H9 (cell line): ENCODE results near the gene PNRC1. TPM values are rescaled to one million over a fixed set of nuclear protein-coding genes. Genes with fewer than 3 reads are reported as not detected.
A peak's percentile ranks its signal among the peaks of the same experiment; 100 is the strongest.

ENCODE experiments used
- DNase-seq: peaks from one replicate; pipeline ENCODE4 v3.0.0-alpha.2; 2017
- H2AFZ ChIP-seq: one replicate; pipeline ENCODE4 v1.6.1; 2013; ENCODE audit warnings: mild to moderate bottlenecking, low read length, control low read depth, moderate library complexity
- H2AK5ac ChIP-seq: 2 replicates; pipeline ENCODE4 v1.6.1; 2013; ENCODE audit warnings: low read length, control low read depth, mixed read lengths; ENCODE audit not compliant: insufficient read length
- H2BK120ac ChIP-seq: one replicate; pipeline ENCODE4 v1.6.1; 2013; ENCODE audit warnings: low read depth, mild to moderate bottlenecking, low read length, control low read depth, inconsistent platforms; ENCODE audit not compliant: poor library complexity, severe bottlenecking
- H2BK12ac ChIP-seq: 2 replicates; pipeline ENCODE4 v1.6.1; 2013; ENCODE audit warnings: low read length, control low read depth, mixed read lengths, low read depth; ENCODE audit not compliant: insufficient read length
- H2BK15ac ChIP-seq: 2 replicates; pipeline ENCODE4 v1.6.1; 2013; ENCODE audit warnings: low read depth, low read length, control low read depth
- H2BK20ac ChIP-seq: one replicate; pipeline ENCODE4 v1.6.1; 2013; ENCODE audit warnings: low read depth, mild to moderate bottlenecking, low read length, control low read depth, inconsistent platforms; ENCODE audit not compliant: poor library complexity, severe bottlenecking
- H2BK5ac ChIP-seq: 2 replicates; pipeline ENCODE4 v1.6.1; 2013; ENCODE audit warnings: low read length, control low read depth, mixed read lengths; ENCODE audit not compliant: insufficient read length
- H3K14ac ChIP-seq: 2 replicates; pipeline ENCODE4 v1.6.1; 2013; ENCODE audit warnings: low read length, control low read depth; ENCODE audit not compliant: insufficient read depth
- H3K18ac ChIP-seq: 2 replicates; pipeline ENCODE4 v1.6.1; 2013; ENCODE audit warnings: low read depth, mild to moderate bottlenecking, mixed read lengths, low read length, control low read depth; ENCODE audit not compliant: insufficient read length
- H3K23ac ChIP-seq: 2 replicates; pipeline ENCODE4 v1.6.1; 2013; ENCODE audit warnings: low read length, control low read depth, mixed read lengths, low read depth; ENCODE audit not compliant: insufficient read length
- H3K23me2 ChIP-seq: 2 replicates; pipeline ENCODE4 v1.6.1; 2013; ENCODE audit warnings: low read depth, mild to moderate bottlenecking, mixed read lengths, low read length, control low read depth; ENCODE audit not compliant: insufficient read length, poor library complexity, severe bottlenecking
- H3K27ac ChIP-seq: 2 replicates; pipeline ENCODE4 v1.5.1; 2013; ENCODE audit warnings: low read length, control low read depth, mixed read lengths, low read depth; ENCODE audit not compliant: insufficient read length
- H3K27me3 ChIP-seq: 2 replicates; pipeline ENCODE4 v1.6.1; 2013; ENCODE audit warnings: low read length, control low read depth, inconsistent platforms; ENCODE audit not compliant: insufficient read depth
- H3K4ac ChIP-seq: 2 replicates; pipeline ENCODE4 v1.6.1; 2013; ENCODE audit warnings: low read depth, mild to moderate bottlenecking, control low read depth, inconsistent platforms, low read length, moderate library complexity
- H3K4me1 ChIP-seq: 2 replicates; pipeline ENCODE4 v1.6.1; 2013; ENCODE audit warnings: low read length, control low read depth, inconsistent platforms; ENCODE audit not compliant: insufficient read depth
- H3K4me2 ChIP-seq: 2 replicates; pipeline ENCODE4 v1.6.1; 2013; ENCODE audit warnings: low read length, control low read depth, mixed read lengths; ENCODE audit not compliant: insufficient read length, insufficient read depth
- H3K56ac ChIP-seq: 2 replicates; pipeline ENCODE4 v1.6.1; 2013; ENCODE audit warnings: low read depth, mild to moderate bottlenecking, mixed read lengths, low read length, control low read depth; ENCODE audit not compliant: insufficient read length
- H3K79me1 ChIP-seq: 2 replicates; pipeline ENCODE4 v1.6.1; 2013; ENCODE audit warnings: low read depth, mild to moderate bottlenecking, moderate library complexity, low read length, control low read depth, inconsistent platforms; ENCODE audit not compliant: insufficient read depth, poor library complexity, severe bottlenecking
- H3K79me2 ChIP-seq: 2 replicates; pipeline ENCODE4 v1.6.1; 2013; ENCODE audit warnings: low read length, control low read depth, inconsistent platforms; ENCODE audit not compliant: insufficient read depth
- H3K9ac ChIP-seq: 2 replicates; pipeline ENCODE4 v1.6.1; 2013; ENCODE audit warnings: low read length, control low read depth, mixed read lengths; ENCODE audit not compliant: insufficient read length; ENCODE audit errors: extremely low read depth
- H3K9me3 ChIP-seq: one replicate; pipeline ENCODE4 v1.6.1; 2013; ENCODE audit warnings: low read depth, low read length, inconsistent platforms; ENCODE audit not compliant: control insufficient read depth
- H3T11ph ChIP-seq: one replicate; pipeline ENCODE4 v1.6.1; 2013; ENCODE audit warnings: mild to moderate bottlenecking, low read length, control low read depth, inconsistent platforms
- H4K20me1 ChIP-seq: one replicate; pipeline ENCODE4 v1.6.1; 2013; ENCODE audit not compliant: control insufficient read depth, insufficient read length, insufficient read depth
- H4K5ac ChIP-seq: 2 replicates; pipeline ENCODE4 v1.6.1; 2013; ENCODE audit warnings: low read depth, mild to moderate bottlenecking, mixed read lengths, low read length, control low read depth; ENCODE audit not compliant: insufficient read length
- H4K8ac ChIP-seq: replicated peaks from 2 replicates; pipeline ENCODE4 v1.6.1; 2013; ENCODE audit warnings: low read length, control low read depth, mixed read lengths, low read depth; ENCODE audit not compliant: insufficient read length
- H4K91ac ChIP-seq: 2 replicates; pipeline ENCODE4 v1.6.1; 2013; ENCODE audit warnings: low read depth, mild to moderate bottlenecking, moderate library complexity, mixed read lengths, low read length, control low read depth; ENCODE audit not compliant: insufficient read length
- H3K27ac Mint-ChIP-seq, 3 experiments: 2 replicates in 2 of 3; 3 replicates in 1 of 3; pipeline ENCODE4 v1.8.0; 2020 to 2021; ENCODE audit warnings: mixed read lengths in 3 of 3, mild to moderate bottlenecking in 1 of 3, moderate library complexity in 1 of 3
- H3K27me3 Mint-ChIP-seq: 2 replicates; pipeline ENCODE4 v1.8.0; 2021; ENCODE audit warnings: low read depth, mild to moderate bottlenecking, moderate library complexity, mixed read lengths
- H3K36me3 Mint-ChIP-seq, 3 experiments: 2 replicates in 2 of 3; 3 replicates in 1 of 3; pipeline ENCODE4 v1.8.0; 2020 to 2021; ENCODE audit warnings: low read depth in 3 of 3, mixed read lengths in 3 of 3; ENCODE audit not compliant: insufficient read depth in 1 of 3
- H3K4me1 Mint-ChIP-seq, 2 experiments: 2 replicates each; pipeline ENCODE4 v1.8.0; 2020; ENCODE audit warnings: mixed read lengths in 2 of 2
- H3K4me3 Mint-ChIP-seq, 2 experiments: 2 replicates in 1 of 2; 3 replicates in 1 of 2; pipeline ENCODE4 v1.8.0; 2020 to 2021; ENCODE audit warnings: mild to moderate bottlenecking in 2 of 2, mixed read lengths in 2 of 2, moderate library complexity in 1 of 2
- H3K9me3 Mint-ChIP-seq, 2 experiments: 2 replicates in 1 of 2; 3 replicates in 1 of 2; pipeline ENCODE4 v1.8.0; 2020; ENCODE audit warnings: mild to moderate bottlenecking in 2 of 2, mixed read lengths in 2 of 2, moderate library complexity in 1 of 2
- WGBS: extraction: QIAGEN DNeasy Blood & Tissue Kit; methylation state at CpG from one replicate; pipeline ENCODE4 v1.1.7; 2013; ENCODE audit warnings: missing lambda C conversion rate, low lambda C conversion rate, mixed read lengths; ENCODE audit not compliant: insufficient read length; ENCODE audit errors: extremely low coverage; 5-methylcytosine and 5-hydroxymethylcytosine counted together
- total RNA-seq: library from RNA; stranded (reverse); gene quantifications from 2 replicates; pipeline ENCODE4 v1.2.1, GENCODE V29; 2021
- TF ChIP-seq, protein P1 (sequence below): fragments of 200-600 bp; sonication (generic); conservative IDR thresholded peaks from 3 replicates; pipeline ENCODE4 v1.8.0; 2021; ENCODE audit warnings: antibody characterized with exemption, mild to moderate bottlenecking

PNRC1 gene
- total RNA-seq, 1 experiment from 2014 or later, result 57.4 TPM

DNA sequence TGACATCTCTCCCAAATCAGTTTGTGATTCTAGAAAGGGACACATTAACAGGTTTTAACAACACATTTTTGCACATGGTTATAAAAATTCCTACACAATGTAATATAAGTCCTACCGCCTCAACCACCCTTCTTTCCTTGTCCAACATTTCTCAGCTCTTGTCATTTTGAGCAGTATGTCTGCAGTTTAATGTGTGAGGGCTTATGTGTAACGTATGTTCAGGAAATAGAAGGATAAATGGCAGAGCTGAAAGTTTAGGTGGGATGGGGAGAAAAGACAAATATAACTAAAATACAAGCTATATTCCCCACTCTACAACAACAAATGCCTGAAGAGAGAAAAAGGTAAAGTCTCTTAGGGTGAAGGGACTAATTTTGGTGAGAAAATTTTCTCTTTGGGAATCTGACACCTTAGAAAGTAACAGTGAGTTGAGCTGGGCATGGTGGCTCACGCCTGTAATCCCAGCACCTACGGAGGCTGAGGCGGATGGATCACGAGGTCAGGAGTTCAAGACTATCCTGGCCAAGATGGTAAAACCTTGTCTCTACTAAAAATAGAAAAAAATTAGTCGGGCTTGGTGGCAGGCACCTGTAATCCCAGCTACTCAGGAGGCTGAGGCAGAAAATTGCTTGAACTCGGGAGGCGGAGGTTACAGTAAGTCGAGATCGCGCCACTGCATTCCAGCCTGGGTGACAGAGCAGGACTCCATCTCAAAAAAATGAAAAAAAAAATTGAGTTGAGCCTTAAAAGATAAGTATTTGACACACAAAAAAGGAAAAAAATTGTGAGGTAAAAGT, 5.1 kb downstream of the PNRC1 start:
- no peak overlapping the region for H3K18ac ChIP-seq
- DNase-seq, result no peak
- no peak overlapping the region for H3K4me3 Mint-ChIP-seq
- H3K36me3 Mint-ChIP-seq, result peaks cover 11 to 34% (median 21%) of the 10 kb centered on the region in 3 experiments; a peak in 6 of 7 replicates
- no peak overlapping the region for H2BK15ac ChIP-seq
- H3K27me3 ChIP-seq, result no peaks in the 10 kb centered on the region
- H3K27ac ChIP-seq, result peak overlapping the region; percentile 16
- no peak overlapping the region for H2BK20ac ChIP-seq
- no peaks in the 10 kb centered on the region for H3K9me3 Mint-ChIP-seq
- no peak overlapping the region for H2BK5ac ChIP-seq
- H3K4ac ChIP-seq, result no peak overlapping the region
- TF ChIP-seq, protein P1, sequence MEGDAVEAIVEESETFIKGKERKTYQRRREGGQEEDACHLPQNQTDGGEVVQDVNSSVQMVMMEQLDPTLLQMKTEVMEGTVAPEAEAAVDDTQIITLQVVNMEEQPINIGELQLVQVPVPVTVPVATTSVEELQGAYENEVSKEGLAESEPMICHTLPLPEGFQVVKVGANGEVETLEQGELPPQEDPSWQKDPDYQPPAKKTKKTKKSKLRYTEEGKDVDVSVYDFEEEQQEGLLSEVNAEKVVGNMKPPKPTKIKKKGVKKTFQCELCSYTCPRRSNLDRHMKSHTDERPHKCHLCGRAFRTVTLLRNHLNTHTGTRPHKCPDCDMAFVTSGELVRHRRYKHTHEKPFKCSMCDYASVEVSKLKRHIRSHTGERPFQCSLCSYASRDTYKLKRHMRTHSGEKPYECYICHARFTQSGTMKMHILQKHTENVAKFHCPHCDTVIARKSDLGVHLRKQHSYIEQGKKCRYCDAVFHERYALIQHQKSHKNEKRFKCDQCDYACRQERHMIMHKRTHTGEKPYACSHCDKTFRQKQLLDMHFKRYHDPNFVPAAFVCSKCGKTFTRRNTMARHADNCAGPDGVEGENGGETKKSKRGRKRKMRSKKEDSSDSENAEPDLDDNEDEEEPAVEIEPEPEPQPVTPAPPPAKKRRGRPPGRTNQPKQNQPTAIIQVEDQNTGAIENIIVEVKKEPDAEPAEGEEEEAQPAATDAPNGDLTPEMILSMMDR, result no peak
- no peak overlapping the region for H3K9ac ChIP-seq
- no peak overlapping the region for H3T11ph ChIP-seq
- H2BK120ac ChIP-seq, result no peak overlapping the region
- H2AFZ ChIP-seq, result no peak overlapping the region
- no peak overlapping the region; a peak in 2 of 7 replicates for H3K27ac Mint-ChIP-seq
- no peak overlapping the region for H3K14ac ChIP-seq
- H3K4me1 ChIP-seq, result peaks cover 12% of the 10 kb centered on the region; the same call in 1 of the 2 replicates
- H4K5ac ChIP-seq, result no peak overlapping the region
- H3K4me2 ChIP-seq, result peak overlapping the region; percentile 40
- H4K8ac ChIP-seq, result no peak overlapping the region
- H3K27me3 Mint-ChIP-seq, result no peaks in the 10 kb centered on the region; the same call in 1 of the 2 replicates
- no CpG with 5 or more reads among the region's 12 CpGs for WGBS
- H2AK5ac ChIP-seq, result no peak overlapping the region
- H4K20me1 ChIP-seq, result no peaks in the 10 kb centered on the region
- peaks cover 40 to 42% of the 10 kb centered on the region in 2 experiments for H3K4me1 Mint-ChIP-seq
- no peak overlapping the region for H3K56ac ChIP-seq
- H3K79me2 ChIP-seq, result peaks cover 8% of the 10 kb centered on the region; the same call in 1 of the 2 replicates
- H3K79me1 ChIP-seq, result no peaks in the 10 kb centered on the region
- H2BK12ac ChIP-seq, result peak overlapping the region; percentile 84
- no peak overlapping the region for H4K91ac ChIP-seq
- no peak overlapping the region for H3K23ac ChIP-seq
- no peaks in the 10 kb centered on the region for H3K9me3 ChIP-seq
- H3K23me2 ChIP-seq, result peaks cover 9% of the 10 kb centered on the region
